ENCODE results near the gene CAMKMT.
"Not testable (repeated sequence)": the region's sequence is repeated elsewhere in the genome, so short reads cannot be mapped to it uniquely, and the experiment has no call there.

CAMKMT gene

GRCh38 chr2:44549856-44550255, 188.1 kb downstream of the CAMKMT start:
- DNase-seq (ENCODE audit: low read depth in 3 of 3) = no peak

- no peak for DNase-seq (ENCODE audit: low read depth in 3 of 3)
These were observed 188.8 kb downstream of the CAMKMT start for GRCh38 chr2:44550561-44550960.

- DNase-seq (ENCODE audit: low read depth in 3 of 3) = no peak
These were observed 189.8 kb downstream of the CAMKMT start for GRCh38 chr2:44551497-44551896.

GRCh38 chr2:44553456-44553855, 191.7 kb downstream of the CAMKMT start:
- no peak for DNase-seq (ENCODE audit: low read depth in 3 of 3)

GRCh38 chr2:44555700-44556099, 194.0 kb downstream of the CAMKMT start:
- DNase-seq (ENCODE audit: low read depth in 3 of 3) = no peak

- no peak for DNase-seq (ENCODE audit: low read depth in 3 of 3)
These were observed 197.4 kb downstream of the CAMKMT start for GRCh38 chr2:44559108-44559507.

GRCh38 chr2:44560352-44560751, 198.6 kb downstream of the CAMKMT start:
- DNase-seq (ENCODE audit: low read depth in 3 of 3) = no peak

GRCh38 chr2:44560941-44561340, 199.2 kb downstream of the CAMKMT start:
- no peak for DNase-seq (ENCODE audit: low read depth in 3 of 3)

- DNase-seq (ENCODE audit: low read depth in 3 of 3) = no peak
These were observed 201.0 kb downstream of the CAMKMT start for GRCh38 chr2:44562737-44563136.

- DNase-seq (ENCODE audit: low read depth in 3 of 3) = no peak
These were observed 203.0 kb downstream of the CAMKMT start for GRCh38 chr2:44564752-44565151.

- DNase-seq (ENCODE audit: low read depth in 3 of 3) = no peak
These were observed 204.3 kb downstream of the CAMKMT start for GRCh38 chr2:44566059-44566458.

GRCh38 chr2:44569491-44569890, 207.7 kb downstream of the CAMKMT start:
- no peak for DNase-seq (ENCODE audit: low read depth in 3 of 3)

GRCh38 chr2:44570271-44570670, 208.5 kb downstream of the CAMKMT start:
- no peak for DNase-seq (ENCODE audit: low read depth in 3 of 3)

GRCh38 chr2:44570777-44571176, 209.0 kb downstream of the CAMKMT start:
- DNase-seq (ENCODE audit: low read depth in 3 of 3) = no peak

GRCh38 chr2:44572196-44572900, 210.6 kb downstream of the CAMKMT start:
- no peak for DNase-seq (ENCODE audit: low read depth in 3 of 3)

- DNase-seq (ENCODE audit: low read depth in 3 of 3) = no peak
These were observed 212.2 kb downstream of the CAMKMT start for GRCh38 chr2:44573996-44574395.

- DNase-seq (ENCODE audit: low read depth in 3 of 3) = no peak
These were observed 216.8 kb downstream of the CAMKMT start for GRCh38 chr2:44578471-44579093.

GRCh38 chr2:44579115-44579836, 217.5 kb downstream of the CAMKMT start:
- DNase-seq (ENCODE audit: low read depth in 3 of 3) = no peak

GRCh38 chr2:44579837-44580230, 218.1 kb downstream of the CAMKMT start:
- DNase-seq (ENCODE audit: low read depth in 3 of 3) = no peak

GRCh38 chr2:44580875-44581515, 219.2 kb downstream of the CAMKMT start:
- DNase-seq (ENCODE audit: low read depth in 3 of 3) = no peak

GRCh38 chr2:44582363-44583008, 220.7 kb downstream of the CAMKMT start:
- no peak for DNase-seq (ENCODE audit: low read depth in 3 of 3)

- not testable (repeated sequence) for DNase-seq (ENCODE audit: low read depth in 3 of 3)
These were observed 233.9 kb downstream of the CAMKMT start for GRCh38 chr2:44595615-44596014.
